Right ventricle myocardium inferior (tissue), 1 donor: ENCODE measurements around the gene RAP1GAP. TPM values are rescaled to one million over a fixed set of nuclear protein-coding genes. Genes with fewer than 3 reads are reported as not detected.
"Not testable (repeated sequence)": the region's sequence is repeated elsewhere in the genome, so short reads cannot be mapped to it uniquely, and the experiment has no call there.

Source experiments
- ATAC-seq: fragments of 200-7000 bp; cut with Tn5 transposase; one replicate; pipeline ENCODE4 v1.9.1; 2020; ENCODE audit warnings: mild to moderate bottlenecking, moderate library complexity
- DNase-seq: peaks from one replicate; pipeline ENCODE4 v3.0.0; 2021; ENCODE audit errors: missing footprints
- intact Hi-C: fragments of 100-400 bp; cut with DNase I; formaldehyde crosslinking; loops from one replicate; pipeline ENCODE4 v1.11.0; 2022
- total RNA-seq: library from RNA; stranded (reverse); fragmentation: NEBNext Ultra II Directional; extraction: Animal tissue kit (Norgen Biotek cat#: 25700); gene quantifications from one replicate; pipeline ENCODE4 v1.2.1, GENCODE V29; 2021
- donor health status: DM: no; HTN: yes; CAD: no; lungs with severe emphysema.

RAP1GAP gene
- total RNA-seq, 1 donor from 2014 or later, result 4.5 TPM

GRCh38 chr1:21681426-21681825 is 12.3 kb upstream of the RAP1GAP start:
- DNase-seq (no peak), ATAC-seq (no peak)
- intact Hi-C loops, result no loop called here

DNA sequence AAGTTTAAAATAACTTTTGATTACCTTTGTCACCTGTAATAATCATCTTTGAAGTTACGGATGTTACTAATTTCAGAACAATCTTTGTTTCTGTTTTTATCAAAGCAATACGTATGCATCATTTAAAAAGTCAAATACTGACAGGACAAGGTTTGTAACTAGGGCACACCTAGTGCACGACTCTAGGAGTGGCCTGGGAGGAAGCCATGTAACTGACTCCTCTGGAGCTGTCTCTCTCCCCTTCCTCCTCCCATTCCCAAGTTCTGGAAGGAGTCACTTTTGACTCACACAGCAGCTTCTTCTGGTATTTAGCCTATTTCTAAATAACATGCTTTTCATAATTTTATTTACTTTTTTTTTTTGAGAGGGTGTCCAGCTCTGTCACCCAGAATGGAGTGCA is 11.8 kb upstream of the RAP1GAP start:
- ATAC-seq (no peak), DNase-seq (no peak)
- intact Hi-C loops, result no loop called here

DNA sequence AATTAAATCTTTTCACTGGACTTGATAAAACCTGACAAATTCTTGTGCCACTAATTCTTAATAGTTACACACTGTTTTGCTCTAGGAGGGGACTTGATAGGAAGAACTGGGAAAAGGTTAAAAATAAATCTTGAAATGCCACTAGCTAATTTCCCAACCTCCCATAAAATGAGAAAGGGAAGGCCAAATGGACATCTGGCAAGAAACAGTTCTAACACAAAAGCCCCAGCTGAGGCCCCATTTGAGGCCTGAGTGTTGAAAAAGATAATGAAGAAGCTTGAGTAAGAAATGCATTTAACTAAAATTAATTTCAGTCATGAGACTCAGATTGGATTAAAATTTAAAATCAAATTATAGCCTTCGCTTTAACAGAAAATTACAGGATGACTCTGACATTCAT is 11.2 kb upstream of the RAP1GAP start:
- intact Hi-C loops, result no loop called here
- ATAC-seq, result no peak
- DNase-seq, result no peak

DNA sequence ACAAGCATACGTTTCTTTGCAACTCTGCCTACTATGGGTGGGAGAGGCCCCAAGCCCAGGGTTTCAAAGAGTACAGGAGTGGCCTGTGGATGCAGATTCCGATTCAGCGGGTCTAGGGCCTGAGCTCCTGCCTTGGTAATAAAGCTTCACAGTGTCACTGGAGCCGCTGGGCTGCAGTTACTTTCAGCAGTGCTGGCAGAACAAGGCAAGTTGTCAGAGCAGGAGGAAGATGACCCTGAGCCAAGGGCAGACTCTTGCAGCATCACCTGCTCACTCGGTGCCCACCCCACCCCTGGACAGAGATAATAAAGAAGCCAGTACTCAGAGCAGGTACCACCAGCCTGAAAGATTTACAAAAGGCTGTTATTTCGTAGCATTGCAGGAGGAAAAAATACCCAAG is 8.0 kb upstream of the RAP1GAP start:
- ATAC-seq (no peak), DNase-seq (no peak)
- intact Hi-C loops, result no loop called here

DNA sequence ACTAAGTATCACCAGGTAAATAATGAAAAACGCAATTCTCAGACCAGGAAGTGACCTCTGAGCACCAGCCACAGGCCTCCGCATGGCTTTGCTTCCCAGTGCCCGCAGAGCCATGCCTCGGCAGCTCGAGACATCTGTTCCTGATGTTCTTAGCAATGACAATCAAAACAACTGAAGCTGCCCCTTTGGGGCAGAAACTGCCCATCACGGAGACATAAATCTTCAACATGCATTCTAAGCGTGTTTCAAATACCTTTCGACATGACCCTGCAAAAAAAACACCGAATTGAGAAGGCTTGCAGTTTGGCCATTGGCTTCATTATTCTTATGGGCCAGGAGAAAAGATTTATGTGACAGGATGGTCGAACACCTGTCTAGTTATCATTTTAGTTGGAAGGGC is 5.8 kb upstream of the RAP1GAP start:
- intact Hi-C loops, result no loop called here
- no peak for DNase-seq
- ATAC-seq, result no peak

DNA sequence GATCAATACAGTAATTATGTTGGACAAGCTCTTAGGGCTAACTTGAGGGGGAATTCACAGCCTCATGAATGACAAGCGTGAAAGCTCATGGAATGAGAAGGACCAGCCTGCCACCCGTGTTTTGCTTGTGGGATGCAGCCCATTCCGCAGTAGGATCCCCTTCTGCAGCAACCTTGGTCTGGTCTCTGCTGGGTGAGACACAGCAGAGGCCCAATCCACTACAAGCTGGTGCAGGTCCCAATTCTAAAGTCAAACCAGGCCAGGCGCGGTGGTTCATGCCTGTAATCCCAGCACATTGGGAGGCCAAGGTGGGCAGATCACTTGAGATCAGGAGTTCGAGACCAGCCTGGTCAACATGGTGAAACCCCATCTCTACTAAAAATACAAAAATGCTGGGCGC is 4.7 kb upstream of the RAP1GAP start:
- ATAC-seq, intact Hi-C loops, DNase-seq: not testable (repeated sequence)

GRCh38 chr1:21673277-21673780 is 4.2 kb upstream of the RAP1GAP start:
- intact Hi-C loops, result no loop called here
- ATAC-seq, result peak; percentile 90
- DNase-seq, result peak; percentile 86

DNA sequence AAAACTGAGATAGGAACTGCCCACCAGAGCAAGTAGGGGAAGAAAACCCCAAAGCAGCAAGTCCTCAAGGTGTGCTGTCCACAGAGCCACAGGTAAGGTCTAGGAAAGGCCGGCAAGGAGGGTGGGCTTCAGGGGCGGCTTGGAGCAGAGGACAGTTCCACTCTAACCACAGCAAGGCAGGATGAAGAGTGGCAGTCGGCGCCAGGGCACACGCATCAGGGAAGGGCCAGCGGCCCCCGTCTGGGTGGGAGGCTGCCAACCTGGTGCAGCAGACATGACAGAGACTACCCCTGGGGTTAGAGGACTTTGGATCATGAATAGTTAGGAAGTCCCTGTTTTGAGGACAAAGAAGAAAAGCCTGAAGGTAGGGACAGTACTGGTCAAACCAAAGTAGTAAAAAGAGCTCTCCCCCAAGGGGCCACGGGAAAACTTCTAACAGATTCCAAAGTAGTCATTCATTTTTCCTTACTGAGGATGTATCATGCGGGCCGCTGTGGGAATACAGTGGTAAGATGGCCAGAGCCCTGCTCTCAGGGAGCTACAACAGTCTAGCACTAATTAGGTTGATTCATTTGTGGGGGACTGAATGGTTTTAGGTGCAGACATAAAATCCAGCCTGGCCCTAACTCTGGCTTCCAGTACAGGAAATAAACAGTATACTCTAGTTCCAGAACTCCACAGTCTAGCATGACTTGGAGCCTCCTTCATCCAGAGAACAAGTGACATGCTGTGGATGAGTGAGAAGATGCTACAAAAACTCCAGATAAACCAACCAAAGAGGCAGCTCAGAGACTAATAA is 3.5 kb upstream of the RAP1GAP start:
- intact Hi-C loops, result no loop called here
- DNase-seq, result no peak
- ATAC-seq, result no peak

DNA sequence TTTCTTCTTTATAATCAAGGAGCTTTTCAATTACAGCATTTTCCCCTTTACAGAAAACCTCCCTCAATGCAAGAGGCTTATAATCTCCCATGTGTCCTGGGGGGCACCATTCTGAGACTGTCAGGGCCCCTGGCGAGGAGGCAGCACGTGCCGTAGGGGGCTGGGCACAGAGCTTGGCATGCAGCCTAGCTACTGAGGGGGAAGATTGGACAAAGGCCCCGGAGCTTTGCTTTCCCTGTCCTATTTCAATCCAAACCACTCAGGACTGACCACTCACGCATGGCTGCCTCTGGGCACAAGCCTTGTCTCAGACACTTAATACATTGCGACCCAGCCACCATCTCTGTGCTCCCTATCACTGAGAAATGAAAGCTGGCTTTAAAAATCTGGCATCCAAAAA is 2.8 kb upstream of the RAP1GAP start:
- intact Hi-C loops, result no loop called here
- no peak for ATAC-seq
- DNase-seq, result no peak

DNA sequence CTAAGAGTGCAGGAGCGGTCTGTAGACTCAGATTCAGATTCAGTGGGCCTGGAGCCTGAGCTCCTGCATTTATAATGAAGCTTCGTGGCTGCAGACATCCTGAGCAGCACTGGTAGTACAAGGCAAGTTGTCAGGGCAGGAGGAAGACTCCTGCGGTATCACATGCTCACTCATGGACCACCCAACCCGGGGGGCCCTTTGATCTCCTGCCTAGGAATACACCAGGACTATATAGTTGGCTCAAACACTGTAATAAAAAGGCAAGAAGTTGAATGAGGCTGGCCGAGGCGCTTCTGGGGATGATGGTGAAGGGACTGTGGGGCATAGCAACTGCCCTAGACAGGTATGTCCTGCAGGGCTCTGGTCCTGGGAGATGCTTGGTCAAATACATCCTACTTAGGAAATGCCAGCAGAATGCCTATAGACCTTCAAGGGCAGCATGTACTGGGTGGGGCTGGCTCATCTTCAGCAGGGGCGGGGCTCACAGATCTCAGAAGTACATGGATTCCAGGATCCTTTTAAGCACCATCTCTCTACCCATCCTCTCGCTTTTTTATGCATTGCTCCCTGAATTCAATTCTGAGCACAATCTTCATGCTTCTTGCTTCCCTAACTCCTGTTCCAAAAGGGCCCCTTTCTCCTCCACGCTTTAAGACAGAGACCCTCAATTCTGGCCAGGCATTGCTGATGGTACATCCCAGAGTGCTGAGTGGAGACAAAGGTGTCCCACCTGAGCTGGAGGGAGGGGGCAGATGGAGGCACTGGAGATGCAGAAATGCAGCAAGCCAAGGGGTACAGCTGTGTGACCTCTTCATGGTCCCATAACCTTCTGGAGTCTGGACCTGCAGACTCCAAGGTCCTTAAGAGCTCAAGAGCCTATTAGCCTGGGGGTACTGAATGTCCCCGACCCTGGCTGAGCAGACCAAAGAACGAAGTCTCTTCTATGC is 2.1 kb upstream of the RAP1GAP start:
- ATAC-seq (no peak), DNase-seq (no peak)
- intact Hi-C loops, result no loop called here

DNA sequence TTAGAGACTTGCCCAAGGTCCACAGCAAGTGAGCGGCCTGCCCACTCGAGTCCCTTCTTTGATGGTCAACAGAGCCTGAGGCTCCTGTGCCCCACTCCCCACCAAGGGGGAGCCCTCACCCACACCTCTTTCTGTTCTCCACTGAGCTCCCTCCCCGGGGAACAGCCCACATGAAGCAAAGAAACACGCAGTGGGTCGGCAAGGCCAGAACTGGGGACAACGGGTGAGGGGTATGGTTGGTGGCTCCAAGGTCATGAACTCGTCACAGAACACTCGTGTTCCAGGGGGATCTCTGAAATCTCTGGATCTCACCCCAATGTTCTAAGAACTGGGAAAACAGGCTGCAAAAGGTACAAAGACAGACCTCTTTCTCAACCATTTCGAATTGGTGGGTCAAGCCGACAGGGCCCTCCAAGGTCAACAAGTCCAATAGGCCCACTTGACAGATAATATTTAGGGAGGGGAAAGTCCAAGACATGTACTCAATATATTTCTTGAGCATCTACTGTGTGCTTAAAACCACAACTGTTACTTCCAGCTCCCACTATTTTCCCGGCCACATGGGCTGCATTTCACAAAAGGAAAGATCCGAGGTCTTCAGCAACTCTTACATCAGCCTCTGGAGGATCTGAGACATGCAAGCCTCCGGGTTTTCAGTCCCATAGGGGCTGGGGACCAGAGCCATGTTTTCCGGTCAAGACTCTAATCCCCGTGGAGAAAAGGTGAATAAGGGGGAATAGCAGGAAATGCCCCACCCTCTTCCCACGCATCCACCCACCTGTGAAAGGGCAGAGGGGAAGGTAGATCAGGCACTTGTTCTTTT is 1.1 kb upstream of the RAP1GAP start:
- ATAC-seq, result no peak
- intact Hi-C loops, result no loop called here
- DNase-seq, result no peak

DNA sequence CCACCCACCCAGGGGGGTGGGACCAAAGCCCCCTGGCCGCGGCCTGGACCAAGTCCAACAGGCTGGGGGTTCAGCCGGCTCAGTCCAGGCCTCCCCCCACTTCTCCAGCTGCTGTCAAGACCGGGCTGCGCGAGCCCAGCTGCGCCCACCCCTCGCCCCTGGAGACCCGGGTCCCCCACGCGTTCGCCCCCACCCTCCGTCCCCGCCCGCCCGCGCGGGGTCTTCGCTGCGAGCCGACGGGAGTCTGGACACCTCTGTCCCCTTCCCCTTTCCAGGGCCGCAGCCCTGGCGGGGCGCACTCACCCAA is 253 bp downstream of the RAP1GAP start:
- intact Hi-C loops, result no loop called here
- no peak for DNase-seq
- no peak for ATAC-seq

DNA sequence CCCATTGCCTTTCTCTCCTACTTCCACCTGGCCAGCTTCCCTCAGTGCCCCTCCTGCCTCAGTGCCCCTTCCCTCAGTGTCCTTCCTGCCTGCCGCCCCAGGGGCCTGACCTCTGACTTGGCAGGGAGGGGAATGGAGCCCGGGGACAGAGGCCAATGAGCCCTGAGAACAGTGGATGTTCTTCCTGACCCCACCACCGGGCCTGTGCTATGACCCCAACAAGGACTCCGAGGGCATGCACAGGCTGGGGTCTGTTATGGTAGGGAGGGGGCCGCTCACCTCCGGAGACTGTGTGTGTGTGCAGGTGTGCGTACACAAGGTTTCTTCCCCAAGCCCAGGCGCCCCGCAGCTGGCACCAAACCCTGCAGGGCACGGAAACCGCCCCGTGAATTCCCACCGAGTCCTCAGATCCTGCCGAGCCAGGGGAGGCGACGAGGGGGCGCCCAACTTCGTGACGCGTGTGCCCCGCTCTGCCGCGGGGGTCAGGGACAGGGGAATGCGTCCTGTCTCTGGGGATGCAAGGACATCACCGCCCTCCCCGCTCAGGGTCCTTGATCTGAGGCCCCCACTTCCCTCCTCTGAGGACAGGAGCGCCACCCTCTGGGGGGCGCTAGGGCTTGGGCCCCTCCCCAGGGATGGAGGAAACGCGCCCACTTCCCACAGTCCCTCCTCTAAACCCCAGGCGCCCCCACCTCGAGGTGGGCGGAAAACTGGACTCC is 766 bp downstream of the RAP1GAP start:
- intact Hi-C loops, result no loop called here
- DNase-seq, result no peak
- no peak for ATAC-seq

GRCh38 chr1:21667348-21668231 is 1.6 kb downstream of the RAP1GAP start:
- ATAC-seq (no peak), DNase-seq (no peak)
- intact Hi-C loops, result no loop called here

- no peak for DNase-seq
- no peak for ATAC-seq
- intact Hi-C loops, result no loop called here
Observed at GRCh38 chr1:21666576-21667320, 2.4 kb downstream of the RAP1GAP start.

GRCh38 chr1:21665711-21666575 is 3.2 kb downstream of the RAP1GAP start:
- ATAC-seq, result peak; percentile 87
- intact Hi-C loops, result no loop called here

More at GRCh38 chr1:21665711-21666575, 3.2 kb downstream of the RAP1GAP start:
- DNase-seq, result no peak
